Epithelial cell of prostate (primary cell): Measurements from ENCODE around the gene ZNF71.

Experiments used
- DNase-seq: peaks from one replicate; pipeline ENCODE4 v3.0.0-alpha.2; 2011; ENCODE audit warnings: low read depth, low spot score
- H3K27ac ChIP-seq: fragments of 450-650 bp; 2 replicates; pipeline ENCODE4 v1.5.1; 2017; ENCODE audit warnings: mild to moderate bottlenecking

ZNF71 gene

GRCh38 chr19:56594783-56595547 lies at the start of gene ZNF71:
Gene ZNF71 (plus strand): TSS chr19:56595302. CDS start chr19:56601559, 6,257 bp downstream.
- H3K27ac ChIP-seq: no peak within 1 kb of the TSS
- DNase-seq: peak; percentile 8

GRCh38 chr19:56547535-56547934 lies 47.6 kb upstream of the ZNF71 start:
- H3K27ac ChIP-seq: no peak overlapping the region

GRCh38 chr19:56554272-56554869 lies 40.7 kb upstream of the ZNF71 start:
- no peak for DNase-seq
- no peak overlapping the region for H3K27ac ChIP-seq

More at GRCh38 chr19:56547535-56547934, 47.6 kb upstream of the ZNF71 start:
- DNase-seq: no peak

GRCh38 chr19:56562766-56563165 lies 32.3 kb upstream of the ZNF71 start:
- no peak overlapping the region for H3K27ac ChIP-seq
- DNase-seq: no peak

DNA sequence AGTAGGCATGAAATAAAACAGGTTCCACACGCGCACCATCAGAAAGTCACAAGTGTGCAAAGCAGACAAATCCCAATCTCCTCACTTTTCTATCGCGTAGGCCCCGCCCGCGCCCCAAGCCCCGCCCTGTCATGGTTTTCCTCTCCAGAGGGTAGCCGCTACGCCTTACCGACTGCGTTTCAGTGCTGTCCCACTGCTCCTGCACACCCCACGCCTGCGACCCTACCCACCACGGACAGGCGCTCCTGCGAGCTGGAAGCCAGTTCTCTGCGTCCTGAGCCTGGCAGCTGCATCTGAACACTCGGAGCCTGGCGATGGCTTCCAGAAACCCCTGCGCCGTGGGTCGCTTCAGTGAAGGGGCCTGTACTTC lies 28.2 kb upstream of the ZNF71 start:
- peak overlapping the region; percentile 56 for H3K27ac ChIP-seq
- no peak for DNase-seq

GRCh38 chr19:56567274-56568120 lies 27.6 kb upstream of the ZNF71 start, which contains the start of gene ZNF470:
Gene ZNF470 (plus strand): TSS chr19:56567468. CDS start chr19:56570312, 2,844 bp downstream.
- peak within 1 kb of the TSS; percentile 56 for H3K27ac ChIP-seq
- DNase-seq: peak; percentile 73

DNA sequence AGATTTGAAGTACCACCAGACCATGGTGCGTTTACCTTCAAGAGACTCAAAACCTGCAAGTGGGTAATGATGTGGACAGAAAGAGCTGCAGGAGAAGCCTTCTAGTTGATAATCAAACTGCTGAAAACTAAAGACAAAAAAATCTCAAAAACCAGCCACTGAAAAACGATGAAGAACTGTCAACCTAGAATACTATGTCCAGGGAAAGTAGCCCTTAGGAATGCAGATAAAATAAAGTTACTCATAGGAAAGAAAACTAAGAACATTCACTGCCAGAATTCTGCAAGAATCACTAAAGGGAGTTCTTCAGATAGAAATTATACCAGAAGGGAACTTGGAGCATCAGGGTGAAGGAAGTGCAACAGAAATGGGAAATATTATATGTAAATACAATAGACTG lies 22.5 kb upstream of the ZNF71 start:
- DNase-seq: no peak
- no peak overlapping the region for H3K27ac ChIP-seq

- H3K27ac ChIP-seq: no peak overlapping the region
- no peak for DNase-seq
Observed at GRCh38 chr19:56573914-56574313, 21.2 kb upstream of the ZNF71 start.

DNA sequence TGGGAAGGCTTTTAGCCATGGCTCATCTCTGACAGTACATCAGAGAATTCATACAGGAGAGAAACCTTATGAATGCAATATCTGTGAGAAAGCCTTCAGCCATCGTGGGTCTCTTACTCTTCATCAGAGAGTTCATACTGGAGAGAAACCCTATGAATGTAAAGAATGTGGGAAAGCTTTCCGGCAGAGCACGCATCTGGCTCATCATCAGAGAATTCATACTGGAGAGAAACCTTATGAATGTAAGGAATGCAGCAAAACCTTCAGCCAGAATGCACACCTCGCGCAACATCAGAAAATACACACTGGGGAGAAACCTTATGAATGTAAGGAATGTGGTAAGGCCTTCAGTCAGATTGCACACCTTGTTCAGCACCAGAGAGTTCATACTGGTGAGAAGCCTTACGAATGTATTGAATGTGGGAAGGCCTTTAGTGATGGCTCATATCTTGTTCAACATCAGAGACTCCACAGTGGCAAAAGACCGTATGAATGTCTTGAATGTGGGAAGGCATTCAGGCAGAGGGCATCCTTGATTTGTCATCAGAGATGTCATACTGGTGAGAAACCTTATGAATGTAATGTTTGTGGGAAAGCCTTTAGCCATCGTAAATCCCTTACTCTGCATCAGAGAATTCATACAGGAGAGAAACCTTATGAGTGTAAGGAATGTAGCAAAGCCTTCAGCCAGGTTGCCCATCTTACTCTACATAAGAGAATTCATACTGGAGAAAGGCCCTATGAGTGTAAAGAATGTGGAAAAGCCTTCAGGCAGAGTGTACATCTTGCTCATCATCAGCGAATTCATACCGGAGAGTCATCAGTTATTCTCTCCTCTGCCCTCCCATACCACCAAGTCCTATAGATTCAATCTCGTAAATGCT lies 17.1 kb upstream of the ZNF71 start:
- DNase-seq: no peak
- no peak overlapping the region for H3K27ac ChIP-seq

DNA sequence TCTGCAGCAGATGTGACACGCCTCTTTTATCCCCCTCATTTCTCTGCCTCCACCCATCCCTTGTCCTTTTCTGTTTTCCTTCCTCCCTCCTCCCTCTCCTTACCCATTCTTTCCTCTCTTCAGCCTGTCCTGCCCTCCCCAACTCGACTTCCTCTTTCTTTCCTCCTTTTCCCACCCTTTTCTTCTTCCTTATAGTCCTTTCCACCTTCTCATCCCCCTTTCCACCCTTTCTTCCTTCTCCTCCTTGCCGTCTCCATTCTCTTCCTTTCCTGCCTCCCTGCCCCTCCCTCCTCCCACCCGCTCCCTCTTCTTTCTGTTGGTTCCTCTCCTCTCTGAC lies 688 bp upstream of the ZNF71 start:
- no peak for DNase-seq
- no peak overlapping the region for H3K27ac ChIP-seq

DNA sequence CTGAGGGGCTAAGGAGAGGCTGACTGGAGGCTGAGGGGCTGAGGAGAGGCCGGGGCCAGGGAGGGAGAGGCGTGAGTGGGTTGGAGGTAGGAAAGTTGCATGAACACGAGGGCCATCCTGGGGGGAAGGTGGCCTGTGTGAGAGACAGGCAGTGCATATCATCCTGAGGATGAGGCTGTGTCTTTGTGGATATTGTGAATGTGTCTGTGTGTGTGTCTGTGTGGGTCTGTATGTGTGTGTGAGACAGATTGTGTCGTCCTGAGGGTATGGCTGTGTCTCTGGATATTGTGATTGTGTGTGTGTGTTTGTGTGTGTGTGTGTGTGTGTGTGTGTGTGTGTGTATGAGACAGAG lies 422 bp downstream of the ZNF71 start:
- no peak overlapping the region for H3K27ac ChIP-seq
- no peak for DNase-seq

- no peak overlapping the region for H3K27ac ChIP-seq
Observed at GRCh38 chr19:56596676-56597075, 1.6 kb downstream of the ZNF71 start.

GRCh38 chr19:56597696-56598095 lies 2.6 kb downstream of the ZNF71 start:
- no peak for DNase-seq
- no peak overlapping the region for H3K27ac ChIP-seq

More at GRCh38 chr19:56596676-56597075, 1.6 kb downstream of the ZNF71 start:
- DNase-seq: no peak

- DNase-seq: peak; percentile 3
Observed at GRCh38 chr19:56601375-56601774, 6.3 kb downstream of the ZNF71 start.

DNA sequence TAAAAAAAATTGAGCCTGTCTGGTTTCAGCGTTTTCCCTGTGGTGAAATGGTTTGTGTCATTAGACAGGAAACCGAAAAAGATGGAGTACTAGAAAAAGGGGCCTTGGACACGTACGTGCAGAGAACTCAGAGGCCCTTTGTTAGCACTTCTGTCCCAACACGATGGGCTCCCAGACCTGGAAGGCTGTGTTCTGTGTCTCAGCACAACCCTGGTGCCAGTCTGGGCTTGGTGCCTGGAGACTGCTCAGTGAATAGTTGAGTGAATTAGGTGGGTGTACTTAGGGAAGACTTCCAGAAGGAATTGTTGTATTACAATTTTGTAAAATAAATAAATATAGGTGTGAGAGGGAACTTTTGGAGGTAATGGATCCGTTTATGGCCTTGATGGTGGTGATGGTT lies 8.7 kb downstream of the ZNF71 start:
- no peak overlapping the region for H3K27ac ChIP-seq
- no peak for DNase-seq

More at GRCh38 chr19:56601375-56601774, 6.3 kb downstream of the ZNF71 start:
- H3K27ac ChIP-seq: no peak overlapping the region

- no peak overlapping the region for H3K27ac ChIP-seq
- DNase-seq: no peak
Observed at GRCh38 chr19:56608274-56608964, 13.3 kb downstream of the ZNF71 start.

DNA sequence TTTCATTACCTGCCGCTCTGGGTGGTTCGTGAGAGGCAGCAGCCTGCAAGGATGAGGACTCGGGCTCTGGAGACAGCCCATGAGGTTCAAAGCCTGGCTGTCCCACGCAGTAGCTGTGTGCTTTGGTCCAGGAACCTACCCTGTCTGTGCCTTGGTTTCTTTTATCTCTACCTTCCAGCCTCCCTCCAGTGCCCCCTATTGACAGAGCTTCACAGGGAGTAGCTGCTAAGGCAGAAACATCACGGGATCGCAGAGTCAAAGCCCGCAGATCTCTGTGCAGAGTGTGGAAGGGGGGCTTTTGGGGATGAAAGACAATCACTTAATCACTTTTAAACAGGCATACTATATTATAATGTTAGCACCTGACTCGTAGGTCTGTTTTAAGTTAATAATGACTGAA lies 16.2 kb downstream of the ZNF71 start:
- no peak for DNase-seq
- no peak overlapping the region for H3K27ac ChIP-seq

- DNase-seq: no peak
- H3K27ac ChIP-seq: no peak overlapping the region
Observed at GRCh38 chr19:56612737-56613136, 17.6 kb downstream of the ZNF71 start.

GRCh38 chr19:56613639-56614038 lies 18.5 kb downstream of the ZNF71 start:
- no peak for DNase-seq
- no peak overlapping the region for H3K27ac ChIP-seq

DNA sequence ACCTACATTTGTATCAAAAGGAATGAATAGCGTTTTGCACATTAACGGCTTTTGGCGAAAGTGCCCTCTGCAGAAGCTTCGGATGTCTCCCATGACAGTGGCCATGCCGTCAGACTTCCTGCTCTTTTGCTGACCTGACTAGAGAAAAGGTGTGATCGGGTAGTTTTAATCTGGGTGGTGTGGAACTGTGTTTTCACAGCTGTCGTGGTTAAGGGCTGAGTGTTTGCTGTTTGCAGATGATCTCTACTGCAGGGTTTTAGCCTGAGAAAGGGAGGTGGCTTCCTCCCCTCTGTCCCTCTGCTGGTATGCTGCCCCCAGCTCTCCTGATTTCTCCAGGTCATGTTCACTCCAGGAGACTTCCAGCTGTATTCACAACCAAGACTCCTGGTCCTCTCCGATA lies 22.4 kb downstream of the ZNF71 start:
- no peak for DNase-seq
- H3K27ac ChIP-seq: no peak overlapping the region
